Articular chondrocyte of knee joint (primary cell): ENCODE data around the gene ARCN1. TPM values are rescaled to one million over a fixed set of nuclear protein-coding genes. Genes with fewer than 3 reads are reported as not detected.

Source experiments
- small RNA-seq: library from RNA; depleted of rRNA; stranded (forward); fragments of <200 nt; gene quantifications from one replicate; pipeline ENCODE3, GENCODE V24; 2012
- total RNA-seq: library from RNA; depleted of rRNA; stranded (reverse); fragments of >200 nt; gene quantifications from 2 replicates; pipeline ENCODE4 v1.2.3, GENCODE V29; 2012

ARCN1 gene
- 207 and 224 TPM in 2 replicates for total RNA-seq

DNA sequence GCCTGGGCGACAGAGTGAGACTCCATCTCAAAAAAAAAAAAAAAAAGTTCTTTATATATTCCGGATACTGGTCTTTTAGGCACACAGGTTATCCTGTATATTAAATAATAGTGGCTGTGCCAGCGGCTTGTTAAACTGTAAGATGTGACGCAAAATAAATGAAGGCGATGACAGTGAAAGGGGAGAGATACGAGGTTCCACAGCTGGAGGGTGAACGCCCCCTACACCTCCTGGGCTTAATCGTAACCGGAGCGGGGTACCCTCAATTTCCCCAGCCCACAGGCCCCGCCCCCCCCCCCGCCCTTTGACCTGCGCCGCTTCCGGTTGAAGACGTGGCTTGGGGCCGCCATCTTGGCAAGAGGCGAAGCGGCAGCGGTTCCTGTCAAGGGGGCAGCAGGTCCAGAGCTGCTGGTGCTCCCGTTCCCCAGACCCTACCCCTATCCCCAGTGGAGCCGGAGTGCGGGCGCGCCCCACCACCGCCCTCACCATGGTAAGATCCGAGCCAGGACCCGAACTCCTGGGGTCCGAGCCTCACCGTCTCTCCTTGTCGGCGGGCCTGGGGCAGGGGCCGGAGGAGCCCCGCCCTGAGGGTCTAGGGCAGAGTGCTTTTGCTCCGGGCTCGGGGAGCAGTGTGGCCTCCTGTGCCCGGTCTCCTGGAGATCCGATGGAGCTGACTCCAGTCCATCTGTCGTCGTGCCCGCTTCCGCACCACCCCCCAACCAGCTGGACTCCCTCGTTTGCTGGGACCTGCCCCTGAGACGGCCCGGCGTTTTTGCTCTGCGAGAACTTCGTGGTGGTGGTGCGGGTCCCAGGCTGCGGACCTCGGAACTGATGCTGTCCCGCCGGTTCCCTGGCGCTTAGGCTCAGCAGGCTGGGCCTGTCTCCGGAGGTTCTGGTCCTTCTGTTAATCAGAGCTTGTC, at the start of gene ARCN1:
Gene ARCN1, plus strand, starts transcription at position 349 of the 920 bp plus-strand sequence. Its CDS starts 139 bp downstream, at position 488.

GRCh38 chr11:118527109-118527508, 45.1 kb upstream of the ARCN1 start, which contains the start of gene TTC36:
Gene TTC36, plus strand, starts transcription at chr11:118527474. Its CDS starts 21 bp downstream, at chr11:118527495.

DNA sequence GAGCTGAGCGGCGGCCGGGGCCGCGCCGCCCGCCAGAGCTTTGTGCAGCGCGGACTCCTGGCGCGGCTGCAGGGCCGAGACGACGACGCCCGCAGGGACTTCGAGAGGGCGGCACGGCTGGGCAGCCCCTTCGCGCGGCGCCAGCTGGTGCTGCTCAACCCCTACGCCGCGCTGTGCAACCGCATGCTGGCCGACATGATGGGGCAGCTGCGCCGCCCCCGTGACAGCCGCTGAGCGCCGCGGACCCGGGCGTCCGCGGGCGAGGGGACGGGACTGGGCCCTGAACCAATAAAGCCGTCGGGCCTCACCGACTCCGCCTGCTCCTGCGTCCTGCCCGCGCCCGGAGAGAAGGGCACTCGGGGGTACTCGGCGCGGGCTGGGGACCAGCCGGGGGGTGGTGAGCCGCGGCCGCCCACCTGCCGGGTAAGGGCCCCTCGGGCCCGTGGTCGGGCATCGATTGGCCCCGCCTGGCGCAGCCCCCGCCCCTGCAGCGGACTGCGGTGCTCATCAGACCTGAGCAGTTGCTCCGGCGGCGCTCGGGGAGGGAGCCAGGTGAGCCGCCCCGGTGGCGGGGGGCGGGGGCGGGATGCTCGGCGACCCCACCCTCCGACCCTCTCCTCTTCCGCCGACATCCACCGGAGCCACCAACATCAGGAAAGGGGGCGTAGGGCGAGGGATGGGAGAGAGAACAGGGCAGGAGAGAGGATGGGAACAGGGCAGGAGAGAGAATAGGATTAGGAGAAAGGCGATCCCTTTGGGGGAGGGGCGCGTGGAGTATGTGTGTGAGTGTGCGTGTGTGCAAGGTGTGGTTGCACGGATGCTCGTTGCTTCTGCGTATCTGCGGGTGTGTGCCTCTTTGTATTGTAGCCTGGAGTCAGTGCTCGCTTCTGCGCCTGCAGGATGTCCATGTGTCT, 41.3 kb upstream of the ARCN1 start, which contains the start of gene TMEM25:
Gene TMEM25, plus strand, starts transcription at position 510 of the 914 bp plus-strand sequence. CDS start 610 bp downstream, outside the sequence.

DNA sequence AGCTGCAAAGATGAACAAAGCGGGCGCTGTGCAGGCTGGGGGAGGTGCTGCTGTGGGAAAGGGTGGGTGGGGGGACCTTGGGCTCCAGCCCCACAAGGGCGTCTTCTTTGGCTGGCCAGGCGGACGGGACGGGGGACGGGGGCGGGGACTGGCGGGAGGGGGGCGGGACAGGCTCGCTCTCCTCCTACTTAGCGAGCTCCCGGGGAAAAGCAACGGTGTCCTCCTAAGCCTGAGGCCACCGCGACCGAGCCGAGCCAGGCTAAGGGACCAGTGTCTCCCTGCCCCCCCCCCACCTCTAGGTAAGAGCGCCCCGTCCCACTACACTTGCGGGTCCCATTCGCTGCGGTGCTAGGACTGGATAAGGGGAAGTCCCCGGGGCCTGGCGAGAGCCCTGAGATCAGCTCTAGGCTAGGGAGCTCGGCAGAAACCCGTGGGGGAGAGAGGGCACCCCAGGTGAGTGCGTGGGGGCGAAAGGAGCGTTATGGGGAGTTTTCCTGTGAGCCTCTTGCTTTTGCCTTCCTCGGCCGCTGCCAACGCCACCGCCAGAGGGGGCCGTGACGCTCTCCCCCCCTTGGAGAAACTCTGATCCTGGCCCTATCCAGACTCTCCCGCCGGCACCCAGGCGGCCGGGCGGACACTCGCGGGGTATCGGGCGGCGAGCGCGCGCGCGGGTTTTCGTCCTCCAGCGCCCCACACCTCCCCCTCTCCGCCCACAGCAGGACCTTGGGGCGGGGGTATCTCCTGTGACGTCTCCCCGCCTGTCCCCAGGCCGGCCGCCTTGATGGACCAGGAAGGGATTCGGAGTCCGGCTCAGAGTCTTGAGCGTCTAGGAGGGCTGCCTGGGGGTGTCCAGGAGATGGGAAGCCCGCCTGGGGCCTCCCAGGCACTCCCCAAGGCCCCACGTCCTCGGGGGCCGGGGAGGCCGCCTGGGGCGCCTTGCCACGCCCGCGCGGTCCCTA, 35.5 kb downstream of the ARCN1 start, which contains the start of gene PHLDB1:
Gene PHLDB1, plus strand, starts transcription at position 215 of the 959 bp plus-strand sequence. CDS start 6,222 bp downstream, outside the sequence.

Small RNAs within 50 kb of the gene (small RNA-seq; reads per million reads assigned to genes)
- gene RNU6-1157P, result not detected

Other genes with a start within 250 kb of the ARCN1 start
- gene CD3D, start 229.7 kb upstream of the ARCN1 start, total RNA-seq, result not detected in 2 replicates
- not detected in 2 replicates for gene CD3G, start 228.1 kb upstream of the ARCN1 start, total RNA-seq
- gene UBE4A, start 212.8 kb upstream of the ARCN1 start, total RNA-seq, result 74.6 and 75.8 TPM in 2 replicates
- 40.5 and 45.1 TPM in 2 replicates for gene ATP5MG, start 170.8 kb upstream of the ARCN1 start, total RNA-seq
- 47.3 and 50.3 TPM in 2 replicates for gene KMT2A, start 135.9 kb upstream of the ARCN1 start, total RNA-seq
- 0.43 TPM in 1 of 2 replicates, not detected in the other for gene TTC36, start 44.9 kb upstream of the ARCN1 start, total RNA-seq
- gene TMEM25, start 41.2 kb upstream of the ARCN1 start, total RNA-seq, result 12.6 and 15.0 TPM in 2 replicates
- gene IFT46, start 6.5 kb upstream of the ARCN1 start, total RNA-seq, result 28.6 and 49.7 TPM in 2 replicates
- gene PHLDB1, start 35.2 kb downstream of the ARCN1 start, total RNA-seq, result 113 and 125 TPM in 2 replicates
- not detected in 2 replicates for gene TREH, start 107.2 kb downstream of the ARCN1 start, total RNA-seq
- 153 and 194 TPM in 2 replicates for gene DDX6, start 218.8 kb downstream of the ARCN1 start, total RNA-seq